ENCODE measurements around the gene HMGB1. TPM values are rescaled to one million over a fixed set of nuclear protein-coding genes. Genes with fewer than 3 reads are reported as not detected.

Gene HMGB1
- total and polyA plus RNA-seq, 2 donors (not counting 3 experiments of a cell fraction or from before 2014, with no cell fraction given), result 111 to 670 TPM

GRCh38 chr13:30448441-30448840 lies 17.3 kb downstream of the HMGB1 start:
- Histone ChIP-seq H3K36me3 (ENCODE audit: control insufficient read depth in 2 of 2, extremely low read depth in 1 of 2, insufficient read depth in 2 of 2, low read length in 2 of 2) (no peaks in the 10 kb centered on the region), H3K9ac (replicated peaks; ENCODE audit: extremely low read depth, insufficient read depth, low read length) (no peak overlapping the region), H2AFZ (ENCODE audit: low read depth, low read length) (no peak overlapping the region), H3K4me1 (ENCODE audit: control insufficient read depth, extremely low read depth, insufficient read depth, low read length) (peaks cover 9% of the 10 kb centered on the region), H4K20me1 (replicated peaks; ENCODE audit: control insufficient read depth, extremely low read depth, insufficient read depth, low read length) (no peaks in the 10 kb centered on the region), H3K4me3 (replicated peaks in 1 of 3; ENCODE audit: insufficient read depth in 1 of 3, low read depth in 1 of 3, low read length in 3 of 3) (no peak overlapping the region), H3K9me3 (replicated peaks; ENCODE audit: control insufficient read depth, insufficient read depth, low read length) (no peaks in the 10 kb centered on the region), H3K27me3 (ENCODE audit: control insufficient read depth in 2 of 2, insufficient read depth in 2 of 2, low read length in 2 of 2) (no peaks in the 10 kb centered on the region), H3K27ac (ENCODE audit: insufficient read depth, low read depth, low read length) (no peak overlapping the region), H3K4me2 (ENCODE audit: insufficient read depth, low read length) (no peak overlapping the region), H3K79me2 (ENCODE audit: control insufficient read depth, insufficient read depth, low read length) (no peaks in the 10 kb centered on the region), H3K9me1 (replicated peaks; ENCODE audit: control insufficient read depth, extremely low read depth, insufficient read depth, low read length) (no peaks in the 10 kb centered on the region)
- no TSS peak for BruUV-seq (replicated peaks)
- TF ChIP-seq MAX (IDR thresholded peaks at IDR 0.05; ENCODE audit: insufficient read depth, insufficient read length), result no peak
- TF ChIP-seq FOS (IDR thresholded peaks at IDR 0.05; ENCODE audit: borderline replicate concordance, insufficient read depth, low read length), result no peak
- no peak for TF ChIP-seq GATA2 (IDR thresholded peaks at IDR 0.05; ENCODE audit: insufficient read depth, insufficient read length, low read depth, low read length)
- TF ChIP-seq CTCF (IDR thresholded peaks at IDR 0.05; ENCODE audit: extremely low read depth in 1 of 2, insufficient read depth in 1 of 2, low read depth in 1 of 2, low read length in 2 of 2), result no peak
- TF ChIP-seq MYC (IDR thresholded peaks at IDR 0.05; ENCODE audit: low read depth, low read length), result no peak
- no peak for TF ChIP-seq EZH2 (IDR thresholded peaks at IDR 0.05; ENCODE audit: borderline replicate concordance, low read depth, low read length, severe bottlenecking)
- no peak for TF ChIP-seq POLR2A (IDR thresholded peaks at IDR 0.05; ENCODE audit: low read depth, low read length)
- TF ChIP-seq POLR2AphosphoS5 (IDR thresholded peaks at IDR 0.05; ENCODE audit: insufficient read depth, low read depth, low read length), result no peak
- TF ChIP-seq JUN (IDR thresholded peaks at IDR 0.05; ENCODE audit: borderline replicate concordance, insufficient read depth, insufficient read length, low read depth), result no peak
- ChIA-PET CTCF (interaction anchor here (0.7 to 1.0 kb wide), 2 partner anchors 22 to 93 kb away, joined by 3 to 4 read pairs; no protein-coding TSS in a partner anchor), POLR2A (no interaction called here)
- intact Hi-C loops (cut with micrococcal nuclease) (loop anchor here (5.0 kb wide), 1 partner anchor 316 kb away; no protein-coding TSS in a partner anchor), dilution Hi-C loops (cut with MboI; ENCODE audit: extremely low pct_ligation_motif_present, low sequenced_read_pairs) (no loop called here)
- DNase-seq (ENCODE audit: low read depth, low spot score), result no peak
- FAIRE-seq, result no peak

Data from endothelial cell of umbilical vein (primary cell).